GM18909 (cell line): ENCODE results near the gene TIPARP.

Experiments used
- ATAC-seq: cut with Tn5 transposase; IDR thresholded peaks from one replicate; pipeline ENCODE4 v1.9.1; 2021; ENCODE audit warnings: mild to moderate bottlenecking; ENCODE audit not compliant: unreplicated experiment, poor library complexity

The TIPARP gene

GRCh38 chr3:156674046-156674910 lies at the start of gene TIPARP:
TSS of gene TIPARP (plus strand) at chr3:156674590. CDS start at chr3:156677698, 3,108 bp downstream.
- ATAC-seq, result peak; percentile 86

GRCh38 chr3:156626104-156626503 lies 48.3 kb upstream of the TIPARP start:
- ATAC-seq, result no peak

GRCh38 chr3:156627946-156628569 lies 46.3 kb upstream of the TIPARP start:
- ATAC-seq, result no peak

GRCh38 chr3:156628836-156629618 lies 45.4 kb upstream of the TIPARP start:
- no peak for ATAC-seq

GRCh38 chr3:156630081-156630772 lies 44.2 kb upstream of the TIPARP start:
- no peak for ATAC-seq

GRCh38 chr3:156630773-156631093 lies 43.7 kb upstream of the TIPARP start:
- no peak for ATAC-seq

GRCh38 chr3:156631323-156631722 lies 43.1 kb upstream of the TIPARP start:
- ATAC-seq, result no peak

GRCh38 chr3:156632601-156633000 lies 41.8 kb upstream of the TIPARP start:
- ATAC-seq, result no peak

GRCh38 chr3:156633335-156633734 lies 41.1 kb upstream of the TIPARP start:
- no peak for ATAC-seq

- ATAC-seq, result no peak
Observed at GRCh38 chr3:156635034-156635433, 39.4 kb upstream of the TIPARP start.

GRCh38 chr3:156635973-156636372 lies 38.4 kb upstream of the TIPARP start:
- ATAC-seq, result no peak

GRCh38 chr3:156637480-156638022 lies 36.8 kb upstream of the TIPARP start:
- no peak for ATAC-seq

- ATAC-seq, result no peak
Observed at GRCh38 chr3:156638271-156638670, 36.1 kb upstream of the TIPARP start.

GRCh38 chr3:156639414-156640023 lies 34.9 kb upstream of the TIPARP start:
- ATAC-seq, result no peak

GRCh38 chr3:156641618-156641975 lies 32.8 kb upstream of the TIPARP start:
- no peak for ATAC-seq

GRCh38 chr3:156642750-156643728 lies 31.4 kb upstream of the TIPARP start:
- peak; percentile 19 for ATAC-seq

- peak; percentile 93 for ATAC-seq
Observed at GRCh38 chr3:156643729-156644389, 30.5 kb upstream of the TIPARP start.

- ATAC-seq, result no peak
Observed at GRCh38 chr3:156644958-156645357, 29.4 kb upstream of the TIPARP start.
